Epidermal melanocyte (primary cell): Measurements from ENCODE around the gene KRTAP5-1.
"Not testable (repeated sequence)": the region's sequence is repeated elsewhere in the genome, so short reads cannot be mapped to it uniquely, and the experiment has no call there.

ENCODE experiments used
- DNase-seq: peaks from one replicate; pipeline ENCODE4 v3.0.0; 2011; ENCODE audit warnings: low spot score; ENCODE audit not compliant: insufficient read length

KRTAP5-1 gene

GRCh38 chr11:1603629-1604028 is 18.5 kb upstream of the KRTAP5-1 start:
- DNase-seq, result no peak

- not testable (repeated sequence) for DNase-seq
Measured at GRCh38 chr11:1601663-1602062, 16.6 kb upstream of the KRTAP5-1 start.

- no peak for DNase-seq
Measured at GRCh38 chr11:1600626-1601025, 15.5 kb upstream of the KRTAP5-1 start.

GRCh38 chr11:1598816-1599215 is 13.7 kb upstream of the KRTAP5-1 start:
- no peak for DNase-seq

- not testable (repeated sequence) for DNase-seq
Measured at GRCh38 chr11:1598406-1598805, 13.3 kb upstream of the KRTAP5-1 start.

GRCh38 chr11:1597994-1598380 is 12.9 kb upstream of the KRTAP5-1 start, which contains the start of gene KRTAP5-2:
Gene KRTAP5-2 (minus strand): TSS chr11:1598294. CDS start chr11:1598250, 44 bp downstream.
- no peak for DNase-seq

- DNase-seq, result no peak
Measured at GRCh38 chr11:1597331-1597993, 12.4 kb upstream of the KRTAP5-1 start.

GRCh38 chr11:1596576-1597121 is 11.6 kb upstream of the KRTAP5-1 start:
- not testable (repeated sequence) for DNase-seq

GRCh38 chr11:1595994-1596575 is 11.0 kb upstream of the KRTAP5-1 start:
- DNase-seq, result not testable (repeated sequence)

GRCh38 chr11:1592628-1593027 is 7.5 kb upstream of the KRTAP5-1 start:
- DNase-seq, result no peak

- DNase-seq, result no peak
Measured at GRCh38 chr11:1589996-1590395, 4.9 kb upstream of the KRTAP5-1 start.

- DNase-seq, result not testable (repeated sequence)
Measured at GRCh38 chr11:1589191-1589963, 4.3 kb upstream of the KRTAP5-1 start.

GRCh38 chr11:1586699-1587098 is 1.6 kb upstream of the KRTAP5-1 start:
- DNase-seq, result no peak

GRCh38 chr11:1582909-1583308 is 2.2 kb downstream of the KRTAP5-1 start:
- not testable (repeated sequence) for DNase-seq

- no peak for DNase-seq
Measured at GRCh38 chr11:1581976-1582375, 3.1 kb downstream of the KRTAP5-1 start.

GRCh38 chr11:1576825-1577224 is 8.3 kb downstream of the KRTAP5-1 start:
- DNase-seq, result no peak

- DNase-seq, result not testable (repeated sequence)
Measured at GRCh38 chr11:1575756-1576155, 9.3 kb downstream of the KRTAP5-1 start.

- no peak for DNase-seq
Measured at GRCh38 chr11:1574933-1575242, 10.2 kb downstream of the KRTAP5-1 start.

GRCh38 chr11:1574238-1574932 is 10.7 kb downstream of the KRTAP5-1 start:
- no peak for DNase-seq

- DNase-seq, result no peak
Measured at GRCh38 chr11:1573903-1574237, 11.2 kb downstream of the KRTAP5-1 start.

- DNase-seq, result no peak
Measured at GRCh38 chr11:1573077-1573902, 11.8 kb downstream of the KRTAP5-1 start.
